HepG2 (cell line): Measurements from ENCODE around the gene TAF13. TPM values are rescaled to one million over a fixed set of nuclear protein-coding genes. Genes with fewer than 3 reads are reported as not detected.

Experiments
- BATF2 ChIP-seq: sonication (generic); formaldehyde crosslinking; IDR thresholded peaks from 2 replicates; pipeline ENCODE4 v1.8.0; 2022; ENCODE audit warnings: mild to moderate bottlenecking, missing genetic modification reagents, moderate library complexity
- DMTF1 ChIP-seq: sonication (generic); formaldehyde crosslinking; IDR thresholded peaks from 2 replicates; pipeline ENCODE4 v1.4.0; 2020; ENCODE audit warnings: mild to moderate bottlenecking, missing genetic modification reagents
- DRAP1 ChIP-seq: IDR thresholded peaks from 2 replicates; pipeline ENCODE4 v1.6.1; 2016; ENCODE audit warnings: missing genetic modification reagents, missing compliant biosample characterization
- EP300 ChIP-seq, 3 experiments: sonication (generic) in 1 of 3; formaldehyde crosslinking in 1 of 3; IDR thresholded peaks; 2 replicates each; pipeline versions ENCODE4 v1.5.1 to v1.6.1; 2011 to 2020; ENCODE audit warnings: low read depth in 2 of 3, low read length in 2 of 3, borderline replicate concordance in 1 of 3, improper control_type of control experiment in 1 of 3, mild to moderate bottlenecking in 1 of 3, missing genetic modification reagents in 1 of 3, moderate library complexity in 1 of 3
- MNT ChIP-seq: fragments of 450-650 bp; IDR thresholded peaks from 2 replicates; pipeline ENCODE4 v1.6.1; 2016
- NFATC3 ChIP-seq: sonication (generic); formaldehyde crosslinking; IDR thresholded peaks from 2 replicates; pipeline ENCODE4 v1.5.1; 2020; ENCODE audit warnings: mild to moderate bottlenecking, missing genetic modification reagents
- PAXIP1 ChIP-seq: sonication (generic); formaldehyde crosslinking; conservative IDR thresholded peaks from 2 replicates; pipeline ENCODE4 v1.4.0; 2020; ENCODE audit warnings: mild to moderate bottlenecking, missing genetic modification reagents, moderate library complexity
- PREB ChIP-seq: sonication (generic); formaldehyde crosslinking; IDR thresholded peaks from 2 replicates; pipeline ENCODE4 v1.4.0; 2020; ENCODE audit warnings: missing genetic modification reagents
- RFXAP ChIP-seq: sonication (generic); formaldehyde crosslinking; IDR thresholded peaks from 2 replicates; pipeline ENCODE4 v1.4.0; 2020; ENCODE audit warnings: missing genetic modification reagents, borderline replicate concordance
- TRIM22 ChIP-seq: fragments of 450-650 bp; IDR thresholded peaks from 2 replicates; pipeline ENCODE4 v1.6.1; 2017
- ZBTB14 ChIP-seq: sonication (generic); formaldehyde crosslinking; IDR thresholded peaks from 2 replicates; pipeline ENCODE4 v1.4.0; 2020; ENCODE audit warnings: missing genetic modification reagents
- ZNF34 ChIP-seq: sonication (generic); formaldehyde crosslinking; IDR thresholded peaks from 2 replicates; pipeline ENCODE4 v1.4.0; 2020; ENCODE audit warnings: mild to moderate bottlenecking, missing genetic modification reagents, borderline replicate concordance
- ZNF616 ChIP-seq: sonication (generic); formaldehyde crosslinking; IDR thresholded peaks from 2 replicates; pipeline ENCODE4 v1.5.0; 2020; ENCODE audit warnings: low read depth, mild to moderate bottlenecking, missing genetic modification reagents
- polyA plus RNA-seq, 8 experiments: library from polyadenylated mRNA; depleted of rRNA in 3 of 8; stranded (reverse) in 7 of 8; unstranded in 1 of 8; fragments of >200 nt; fragmentation: Illumina TruSeq in 4 of 8; extraction: Trizol in 4 of 8; gene quantifications; 2 replicates each; pipeline versions ENCODE4 v1.2.1 to v1.2.3, GENCODE V29; 2011 to 2016; ENCODE audit warnings: low read depth in 4 of 8, missing spikeins in 1 of 8, mixed read lengths in 1 of 8; ENCODE audit not compliant: insufficient read depth in 1 of 8
- total RNA-seq, 5 experiments: library from RNA; depleted of rRNA; stranded (reverse); fragments of >200 nt; fragmentation: Illumina TruSeq; extraction: Trizol; gene quantifications; 2 replicates each; pipeline ENCODE4 v1.2.3, GENCODE V29; 2016; ENCODE audit warnings: low read depth in 1 of 5

The TAF13 gene
- total and polyA plus RNA-seq, 2 of the 13 experiments (the other 11 are each of a cell fraction or from before 2014, with no cell fraction given) = 11.5 to 36.3 TPM

GRCh38 chr1:109090196-109091077 lies 14.6 kb upstream of the TAF13 start, which contains the start of gene TMEM167B (continued):
- TF ChIP-seq TRIM22 = no peak
- TF ChIP-seq NFATC3 (CRISPR knock-in tag) = peak; percentile 85; the same call in 1 of the 2 replicates
- TF ChIP-seq BATF2 = no peak
- TF ChIP-seq ZBTB14 (CRISPR knock-in tag) = no peak
- TF ChIP-seq DRAP1 = peak; percentile 51; the same call in 1 of the 2 replicates
- TF ChIP-seq PREB (CRISPR knock-in tag) = no peak
- TF ChIP-seq MNT = no peak
- TF ChIP-seq EP300 (IDR thresholded peaks at IDR 0.05; ENCODE audit: low read depth in 2 of 2, low read length in 2 of 2) = peak; percentile 36 to 40; a peak in 2 of 4 replicates
- peak; percentile 66 for TF ChIP-seq EP300 (CRISPR knock-in tag; IDR thresholded peaks at IDR 0.05; ENCODE audit: borderline replicate concordance)
- TF ChIP-seq ZNF34 = 0 out of 2 replicates have a peak, but pooled peaks have one; percentile 13
- TF ChIP-seq PAXIP1 (CRISPR knock-in tag) = peak; percentile 63
- no peak for TF ChIP-seq ZNF616 (CRISPR knock-in tag)
- peak; percentile 87; the same call in 1 of the 2 replicates for TF ChIP-seq RFXAP (CRISPR knock-in tag)
- TF ChIP-seq DMTF1 = no peak
